HG02588 (cell line): ENCODE results near the gene MIB2.

Experiments
- ATAC-seq: cut with Tn5 transposase; IDR thresholded peaks from one replicate; pipeline ENCODE4 v1.9.1; 2021; ENCODE audit warnings: mild to moderate bottlenecking, moderate library complexity; ENCODE audit not compliant: unreplicated experiment

The MIB2 gene

DNA sequence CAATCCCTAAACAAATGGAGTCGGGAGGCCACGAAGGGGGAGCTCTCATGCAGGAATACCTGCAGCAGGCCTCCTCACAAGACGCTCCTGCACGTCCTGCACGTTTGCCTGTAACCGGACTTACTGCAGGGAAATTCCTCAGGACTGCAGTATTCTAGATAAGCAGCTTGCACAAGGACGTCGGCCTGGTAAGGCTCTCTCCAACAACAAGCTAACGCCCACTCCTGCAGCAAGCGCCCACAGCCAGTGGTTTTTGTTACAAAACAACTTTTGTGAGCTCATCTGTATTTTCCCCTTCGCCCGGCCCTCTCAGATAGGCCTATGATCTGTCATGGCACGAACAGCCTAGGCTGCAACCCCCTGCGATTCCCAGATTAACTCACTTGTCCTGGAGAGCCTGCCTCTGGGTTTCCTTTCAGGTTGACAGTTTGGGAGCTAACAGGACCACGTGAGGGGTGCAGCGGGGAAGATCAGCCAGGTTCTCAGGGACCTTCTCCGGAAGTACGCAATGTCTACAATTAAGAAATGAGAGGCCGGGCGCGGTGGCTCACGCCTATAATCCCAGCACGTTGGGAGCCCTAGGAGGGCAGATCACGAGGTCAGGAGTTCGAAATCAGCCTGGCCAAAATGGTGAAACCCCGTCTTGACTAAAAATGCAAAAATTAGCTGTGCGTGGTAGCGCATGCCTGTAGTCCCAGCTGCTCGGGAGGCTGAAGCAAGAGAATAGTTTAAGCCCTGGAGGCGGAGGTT lies 921 bp upstream of the MIB2 start:
- ATAC-seq: no peak

DNA sequence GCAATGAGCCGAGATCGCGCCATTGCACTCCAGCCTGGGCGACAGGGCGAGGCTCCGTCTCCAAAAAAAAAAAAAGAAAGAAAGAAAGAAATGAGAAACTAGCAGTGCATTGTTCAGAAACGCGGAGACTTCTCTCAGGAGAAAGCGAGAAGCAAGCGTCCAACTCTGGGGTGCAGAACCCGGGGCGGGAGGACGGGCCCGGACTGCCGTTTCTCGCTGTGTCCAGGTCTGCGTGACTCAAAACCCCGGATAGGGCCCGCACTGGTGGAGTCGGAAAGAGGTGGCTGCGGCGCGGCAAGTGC lies 395 bp upstream of the MIB2 start:
- ATAC-seq: no peak

- peak; percentile 25 for ATAC-seq
Measured at GRCh38 chr1:1616045-1616790, 918 bp downstream of the MIB2 start.

DNA sequence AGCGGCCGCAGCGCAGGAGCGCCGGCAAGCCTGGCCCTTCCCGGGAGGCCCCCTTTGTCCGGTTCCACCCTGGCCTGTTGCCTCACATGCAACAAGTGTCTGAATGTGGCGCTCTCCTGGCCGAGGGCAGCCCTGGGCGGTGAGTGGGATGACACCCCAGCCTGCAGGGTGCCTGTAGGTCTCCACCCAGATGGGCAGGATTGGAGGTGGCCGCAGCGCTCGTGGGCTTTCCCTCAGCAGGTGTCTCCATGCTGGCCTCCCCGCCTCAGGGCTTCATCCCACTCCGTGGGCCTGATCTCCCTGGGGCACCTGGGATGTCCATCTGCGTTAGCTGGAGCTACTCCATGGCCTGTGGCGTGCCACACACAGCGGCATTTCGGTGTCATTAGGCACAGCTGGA lies 1.5 kb downstream of the MIB2 start:
- ATAC-seq: no peak

GRCh38 chr1:1617516-1617915 lies 2.2 kb downstream of the MIB2 start:
- no peak for ATAC-seq

DNA sequence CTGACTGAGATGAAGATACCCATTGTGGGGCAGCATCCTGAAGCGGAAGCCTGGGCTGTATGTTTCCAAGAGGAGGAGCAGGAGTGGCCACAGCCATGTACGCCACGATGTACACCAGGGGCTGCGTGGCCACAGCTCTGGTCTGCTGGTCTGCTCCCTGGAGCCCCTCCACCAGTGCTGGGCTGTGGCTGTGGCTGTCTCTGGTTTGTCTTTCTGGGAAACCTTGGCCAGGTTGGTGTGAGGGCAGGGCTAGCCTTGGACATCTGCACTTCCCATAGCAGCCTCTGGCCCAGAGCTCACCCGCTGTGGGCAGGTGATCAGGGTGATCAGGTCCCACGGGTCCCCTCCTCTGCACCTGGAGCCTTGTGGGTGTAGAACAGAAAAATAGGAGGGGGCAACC lies 2.6 kb downstream of the MIB2 start:
- no peak for ATAC-seq

DNA sequence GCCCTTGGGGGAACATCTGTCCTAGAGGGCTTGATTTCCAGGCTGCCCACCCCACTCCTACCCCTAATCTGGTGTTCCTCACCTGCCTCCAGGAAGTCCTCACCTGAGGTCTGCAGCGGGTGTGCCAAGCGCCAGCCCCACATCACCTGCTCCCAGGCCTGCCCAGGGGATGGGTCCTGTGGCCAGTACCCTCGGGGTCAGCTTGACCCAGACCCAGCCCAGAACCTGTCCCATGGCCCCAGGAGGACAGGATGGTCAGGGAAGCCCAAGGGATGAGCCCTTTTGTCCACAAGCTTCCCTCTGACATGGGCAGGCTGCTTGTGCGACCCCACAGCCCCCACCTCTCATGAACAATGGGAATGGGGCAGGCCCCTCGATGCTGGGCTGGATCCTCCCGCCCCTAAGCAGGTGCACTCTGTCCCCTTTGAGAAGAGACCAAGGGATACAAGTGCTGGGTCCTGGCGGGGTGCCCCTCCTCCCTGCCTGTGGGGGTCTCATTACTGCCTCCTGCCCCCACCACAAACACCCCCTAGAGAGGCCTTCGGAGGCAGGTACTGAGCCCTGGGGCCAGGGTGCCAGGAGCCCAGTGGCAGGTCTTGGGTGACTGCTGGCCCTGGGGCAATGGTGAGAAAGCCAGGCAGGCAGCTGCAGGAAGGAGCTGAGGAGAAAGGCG lies 3.2 kb downstream of the MIB2 start:
- ATAC-seq: no peak

DNA sequence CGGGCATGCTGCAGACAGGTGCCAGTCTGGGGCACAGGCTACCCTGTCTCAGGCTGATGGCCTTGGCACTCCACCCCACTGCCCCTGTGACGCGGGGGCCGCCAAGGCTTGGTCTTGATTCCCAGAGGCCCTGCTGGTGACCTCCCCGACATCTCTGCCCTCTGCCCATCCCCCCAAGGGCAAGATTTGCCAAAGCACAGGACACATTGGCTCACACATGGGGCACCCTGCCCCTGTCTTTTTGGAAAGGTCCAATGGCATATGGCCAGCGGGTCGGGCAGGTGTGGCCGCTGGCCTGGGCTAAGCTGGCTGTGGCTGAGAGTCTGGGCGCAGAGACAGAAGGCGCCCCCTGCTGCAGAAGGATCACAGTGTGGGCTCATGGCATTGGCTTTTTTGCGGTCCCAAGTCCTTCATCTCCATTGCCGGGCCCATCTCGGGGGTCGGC lies 4.6 kb downstream of the MIB2 start:
- ATAC-seq: no peak

- ATAC-seq: no peak
Measured at GRCh38 chr1:1620433-1621139, 5.3 kb downstream of the MIB2 start.

DNA sequence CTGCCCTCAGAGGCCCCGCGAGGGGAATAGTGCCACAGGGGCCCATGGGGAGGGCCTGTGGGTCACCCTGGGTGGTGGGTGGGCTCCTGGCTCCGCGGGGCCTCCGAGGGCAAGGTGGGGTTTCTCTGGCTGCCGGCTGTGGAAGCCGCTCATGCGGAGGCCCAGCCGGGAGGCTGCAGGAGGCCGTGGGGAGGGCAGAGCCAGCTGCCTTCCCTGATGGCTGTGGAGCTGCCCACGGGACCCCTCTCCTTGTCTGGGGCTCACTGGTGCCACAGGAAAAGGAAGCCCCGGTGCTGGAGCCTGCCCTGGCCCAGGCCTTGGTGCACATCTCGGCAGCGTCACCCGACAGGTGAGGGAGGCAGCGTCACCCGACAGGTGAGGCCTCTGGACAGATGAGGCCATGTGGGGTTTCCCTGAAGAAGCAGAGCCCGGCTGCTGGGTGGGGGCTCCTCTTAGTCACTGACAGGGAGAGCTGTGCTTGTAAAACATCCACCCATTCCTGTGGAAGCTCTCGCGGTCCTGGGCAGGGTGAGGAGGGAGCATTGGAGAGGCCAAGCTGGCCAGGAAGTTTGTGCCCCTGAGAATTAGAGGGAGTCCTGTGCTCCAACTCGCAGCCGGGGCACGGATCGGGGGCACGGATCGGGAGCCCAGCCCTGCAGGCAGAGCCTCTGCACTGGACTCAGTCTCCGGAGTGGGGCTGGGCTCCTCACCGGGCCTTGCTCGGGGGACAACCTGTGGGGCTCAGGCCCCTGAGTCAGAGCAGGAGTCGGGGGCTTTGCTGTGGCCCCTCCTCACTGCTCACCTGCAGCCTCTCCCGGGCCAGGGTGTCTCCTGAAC lies 6.1 kb downstream of the MIB2 start:
- no peak for ATAC-seq

GRCh38 chr1:1622010-1622787 lies 6.9 kb downstream of the MIB2 start:
- no peak for ATAC-seq

DNA sequence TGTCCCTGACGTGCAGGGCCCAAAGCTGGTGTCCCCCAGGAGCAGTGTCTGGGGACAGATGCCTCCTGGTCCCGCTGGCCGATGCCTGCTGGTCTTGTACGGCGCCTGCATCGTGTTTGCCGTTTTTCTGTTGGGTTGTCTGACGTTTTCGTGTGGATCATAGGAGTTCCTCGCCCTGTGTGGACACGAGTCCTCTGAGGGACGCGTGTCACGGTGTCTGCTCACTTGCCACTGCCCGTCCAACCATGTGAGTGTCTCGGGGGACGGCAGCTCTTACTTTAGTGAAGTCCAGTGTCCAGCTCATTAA lies 7.4 kb downstream of the MIB2 start:
- no peak for ATAC-seq

DNA sequence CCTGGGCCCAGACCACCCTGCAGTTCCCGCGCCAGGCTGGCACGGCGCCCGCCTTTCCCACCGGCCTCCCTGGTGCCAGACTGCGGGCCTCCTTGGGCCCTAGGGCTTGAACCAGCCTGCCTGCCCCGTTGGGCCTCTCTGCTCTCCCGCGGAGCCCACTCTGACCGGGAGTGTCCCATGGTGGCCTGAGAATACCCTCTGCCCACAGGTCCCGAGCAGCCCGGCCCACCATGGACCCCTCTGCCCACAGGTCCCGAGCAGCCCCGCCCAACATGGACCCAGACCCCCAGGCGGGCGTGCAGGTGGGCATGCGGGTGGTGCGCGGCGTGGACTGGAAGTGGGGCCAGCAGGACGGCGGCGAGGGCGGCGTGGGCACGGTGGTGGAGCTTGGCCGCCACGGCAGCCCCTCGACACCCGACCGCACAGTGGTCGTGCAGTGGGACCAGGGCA lies 7.9 kb downstream of the MIB2 start:
- ATAC-seq: no peak

DNA sequence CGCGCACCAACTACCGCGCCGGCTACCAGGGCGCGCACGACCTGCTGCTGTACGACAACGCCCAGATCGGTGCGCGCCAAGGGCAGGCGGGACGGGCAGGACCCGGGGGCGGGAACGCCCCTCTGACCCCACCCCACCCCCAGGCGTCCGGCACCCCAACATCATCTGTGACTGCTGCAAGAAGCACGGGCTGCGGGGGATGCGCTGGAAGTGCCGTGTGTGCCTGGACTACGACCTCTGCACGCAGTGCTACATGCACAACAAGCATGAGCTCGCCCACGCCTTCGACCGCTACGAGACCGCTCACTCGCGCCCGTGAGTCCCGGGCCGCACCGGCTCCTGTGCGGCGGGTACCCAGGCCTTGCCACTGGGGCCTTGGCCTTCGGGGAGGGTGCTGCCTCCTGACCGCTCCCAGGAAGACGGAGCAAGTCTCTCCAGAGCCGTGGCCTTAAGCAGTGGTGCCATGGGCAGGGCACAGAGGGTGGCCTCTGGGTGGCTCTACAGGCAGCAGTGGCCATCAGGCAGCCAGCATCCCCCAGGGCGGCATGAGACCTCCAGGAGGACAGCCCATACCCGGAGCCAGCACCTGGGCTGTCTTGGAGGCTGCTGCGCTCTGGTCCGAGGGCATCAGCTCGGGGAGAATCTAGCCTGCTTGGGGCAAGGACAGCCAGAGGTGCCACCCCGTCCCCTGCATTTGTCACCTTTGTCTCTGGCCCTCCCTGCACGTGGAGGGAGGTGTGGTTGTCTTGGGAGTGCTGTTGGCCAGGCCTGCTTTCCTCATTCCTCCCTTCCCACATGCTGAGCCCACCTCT lies 8.5 kb downstream of the MIB2 start:
- no peak for ATAC-seq

DNA sequence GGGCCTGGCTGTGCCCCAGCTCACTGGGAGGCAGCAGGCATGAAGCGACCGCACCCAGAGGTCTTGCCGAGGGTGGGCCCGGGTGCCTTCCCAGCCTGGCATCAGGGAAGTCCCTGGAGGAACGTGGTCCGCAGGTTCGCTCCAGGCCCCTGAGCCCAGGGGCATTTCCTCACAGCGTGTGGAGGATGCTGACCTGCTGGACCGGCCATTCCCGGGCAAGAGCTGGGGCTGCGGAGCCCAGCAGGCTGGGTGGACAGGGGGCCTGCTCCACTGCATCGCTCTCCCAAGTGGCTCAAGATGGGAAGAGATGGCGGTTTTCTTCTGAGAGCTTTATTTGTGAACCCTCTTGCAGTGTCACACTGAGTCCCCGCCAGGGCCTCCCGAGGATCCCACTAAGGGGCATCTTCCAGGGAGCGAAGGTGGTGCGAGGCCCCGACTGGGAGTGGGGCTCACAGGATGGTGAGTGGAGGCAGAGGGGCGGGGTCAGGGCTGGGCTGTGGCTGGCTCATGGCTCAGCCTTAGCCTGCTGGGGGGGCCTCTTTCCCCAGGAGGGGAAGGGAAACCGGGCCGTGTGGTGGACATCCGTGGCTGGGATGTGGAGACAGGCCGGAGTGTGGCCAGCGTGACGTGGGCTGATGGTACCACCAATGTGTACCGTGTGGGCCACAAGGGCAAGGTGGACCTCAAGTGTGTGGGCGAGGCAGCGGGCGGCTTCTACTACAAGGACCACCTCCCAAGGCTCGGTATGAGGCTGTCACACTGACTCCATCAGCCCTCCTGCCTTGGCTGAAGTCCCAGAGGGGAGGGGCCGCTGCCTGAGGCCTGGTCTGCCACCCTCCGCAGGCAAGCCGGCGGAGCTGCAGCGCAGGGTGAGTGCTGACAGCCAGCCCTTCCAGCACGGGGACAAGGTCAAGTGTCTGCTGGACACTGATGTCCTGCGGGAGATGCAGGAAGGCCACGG lies 9.4 kb downstream of the MIB2 start:
- no peak for ATAC-seq

DNA sequence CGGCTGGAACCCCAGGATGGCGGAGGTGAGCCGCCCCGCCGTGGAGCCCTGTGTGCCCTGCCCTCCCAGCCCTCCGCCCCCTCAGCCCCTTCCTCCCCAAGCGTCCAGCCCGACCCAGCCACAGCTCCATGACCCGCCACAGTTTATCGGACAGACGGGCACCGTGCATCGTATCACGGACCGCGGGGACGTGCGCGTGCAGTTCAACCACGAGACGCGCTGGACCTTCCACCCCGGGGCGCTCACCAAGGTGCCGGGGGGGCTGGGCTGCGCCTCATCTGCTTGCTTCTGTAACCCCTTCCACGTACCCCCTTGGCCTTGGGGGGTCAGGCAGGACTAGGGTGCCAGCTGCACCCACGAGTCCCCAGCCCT lies 10.1 kb downstream of the MIB2 start:
- ATAC-seq: no peak

- ATAC-seq: no peak
Measured at GRCh38 chr1:1625824-1626206, 10.5 kb downstream of the MIB2 start.
